Ovary (tissue), 3 donors: ENCODE results near the gene CPLX3.

Experiments
- POLR2A ChIP-seq: fragments of 450-650 bp; IDR thresholded peaks from one replicate; pipeline ENCODE4 v1.6.1; 2017; ENCODE audit warnings: antibody characterized with exemption, mild to moderate bottlenecking, moderate library complexity
- TF ChIP-seq, protein P1 (sequence below), 3 donors: fragments of 450-650 bp in 2 of 3; fragments of 200-600 bp in 1 of 3; IDR thresholded peaks; one replicate each; pipeline versions ENCODE4 v1.5.1 to v1.8.0; 2016 to 2022; ENCODE audit warnings: antibody characterized with exemption in 3 of 3, mild to moderate bottlenecking in 1 of 3
- donor health status: DM: no; HTN: no; CAD: no.

DNA sequence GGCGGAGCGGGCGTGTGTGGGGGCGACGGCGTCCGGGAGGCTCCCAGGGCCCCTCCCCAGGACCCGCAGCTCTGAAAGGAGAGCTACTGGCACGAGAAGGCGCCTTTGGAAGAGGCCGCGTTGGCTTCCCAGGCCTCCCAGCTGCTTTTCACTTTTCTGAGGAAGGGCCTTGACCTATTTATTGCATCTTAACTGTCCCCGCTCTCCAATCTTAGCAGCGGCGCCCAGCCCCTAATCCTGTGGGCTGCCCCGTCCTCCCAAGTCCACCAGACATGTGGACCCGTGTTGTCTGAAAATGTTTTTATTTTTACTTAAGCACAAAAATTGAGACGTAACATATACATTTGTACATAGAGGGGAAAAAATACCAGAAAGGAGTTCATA is 17.0 kb downstream of the CPLX3 start:
- TF ChIP-seq, protein P1, sequence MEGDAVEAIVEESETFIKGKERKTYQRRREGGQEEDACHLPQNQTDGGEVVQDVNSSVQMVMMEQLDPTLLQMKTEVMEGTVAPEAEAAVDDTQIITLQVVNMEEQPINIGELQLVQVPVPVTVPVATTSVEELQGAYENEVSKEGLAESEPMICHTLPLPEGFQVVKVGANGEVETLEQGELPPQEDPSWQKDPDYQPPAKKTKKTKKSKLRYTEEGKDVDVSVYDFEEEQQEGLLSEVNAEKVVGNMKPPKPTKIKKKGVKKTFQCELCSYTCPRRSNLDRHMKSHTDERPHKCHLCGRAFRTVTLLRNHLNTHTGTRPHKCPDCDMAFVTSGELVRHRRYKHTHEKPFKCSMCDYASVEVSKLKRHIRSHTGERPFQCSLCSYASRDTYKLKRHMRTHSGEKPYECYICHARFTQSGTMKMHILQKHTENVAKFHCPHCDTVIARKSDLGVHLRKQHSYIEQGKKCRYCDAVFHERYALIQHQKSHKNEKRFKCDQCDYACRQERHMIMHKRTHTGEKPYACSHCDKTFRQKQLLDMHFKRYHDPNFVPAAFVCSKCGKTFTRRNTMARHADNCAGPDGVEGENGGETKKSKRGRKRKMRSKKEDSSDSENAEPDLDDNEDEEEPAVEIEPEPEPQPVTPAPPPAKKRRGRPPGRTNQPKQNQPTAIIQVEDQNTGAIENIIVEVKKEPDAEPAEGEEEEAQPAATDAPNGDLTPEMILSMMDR (IDR thresholded peaks at IDR 0.05) = no peak
- TF ChIP-seq POLR2A = no peak
